Gastrocnemius medialis (tissue), 4 donors: ENCODE results near the gene UMAD1. TPM values are rescaled to one million over a fixed set of nuclear protein-coding genes. Genes with fewer than 3 reads are reported as not detected.

Experiments used
- ATAC-seq, 2 donors: fragments of 150-250 bp; one replicate each; pipeline ENCODE4 v1.9.1; 2016
- DNase-seq, 2 donors: peaks; one replicate each; pipeline ENCODE4 v3.0.0-alpha.2; 2019
- H3K27ac ChIP-seq, 4 donors: fragments of 200-600 bp; sonication (generic); 1 replicate in 1 of 4; 2 replicates in 3 of 4; pipeline ENCODE4 v1.5.1; 2016 to 2018; ENCODE audit warnings: mild to moderate bottlenecking in 2 of 4, moderate library complexity in 1 of 4
- H3K27me3 ChIP-seq, 3 donors: fragments of 200-600 bp; sonication (generic) in 2 of 3; 1 replicate in 1 of 3; 2 replicates in 2 of 3; pipeline versions ENCODE4 v1.5.1 to v1.6.0; 2016 to 2019; ENCODE audit warnings: mild to moderate bottlenecking in 1 of 3, moderate library complexity in 1 of 3
- H3K36me3 ChIP-seq, 2 donors: fragments of 200-600 bp; sonication (generic) in 1 of 2; one replicate each; pipeline ENCODE4 v1.5.1; 2017 to 2018
- H3K4me1 ChIP-seq, 2 donors: fragments of 200-600 bp; sonication (generic) in 1 of 2; one replicate each; pipeline ENCODE4 v1.5.1; 2016 to 2017; ENCODE audit warnings: mild to moderate bottlenecking in 2 of 2
- H3K4me3 ChIP-seq, 4 donors: fragments of 200-600 bp; sonication (generic) in 3 of 4; 1 replicate in 1 of 4; 2 replicates in 3 of 4; pipeline ENCODE4 v1.5.1; 2016 to 2019; ENCODE audit warnings: mild to moderate bottlenecking in 2 of 4
- H3K9me3 ChIP-seq, 3 donors: fragments of 200-600 bp; sonication (generic) in 2 of 3; 1 replicate in 1 of 3; 2 replicates in 2 of 3; pipeline ENCODE4 v1.5.1; 2016 to 2019
- POLR2A ChIP-seq, 2 donors: fragments of 450-650 bp; IDR thresholded peaks; one replicate each; pipeline ENCODE4 v1.6.1; 2017; ENCODE audit warnings: antibody characterized with exemption in 2 of 2, mild to moderate bottlenecking in 2 of 2, moderate library complexity in 2 of 2
- in situ Hi-C, 4 donors: fragments of 200-750 bp; cut with MboI; loops; one replicate each; pipeline versions ENCODE4 v1.15.0 to v1.8.0; 2017; ENCODE audit warnings: low sequenced_read_pairs in 4 of 4
- intact Hi-C: fragments of 100-400 bp; cut with DNase I; formaldehyde crosslinking; loops from one replicate; pipeline ENCODE4 v1.15.1; 2023; ENCODE audit warnings: low total_unique reads
- total RNA-seq, 4 donors: library from RNA; depleted of rRNA; stranded (reverse); fragments of >200 nt; gene quantifications; one replicate each; pipeline versions ENCODE4 v1.1.0 to v1.2.3, GENCODE V29; 2016
- TF ChIP-seq, protein P1 (sequence below), 5 experiments: fragments of 450-650 bp in 3 of 5; fragments of 200-600 bp in 2 of 5; sonication (generic) in 2 of 5; IDR thresholded peaks in 4 of 5; conservative IDR thresholded peaks in 1 of 5; 1 replicate in 4 of 5; 2 replicates in 1 of 5; pipeline ENCODE4 v1.5.1; 2016 to 2019; ENCODE audit warnings: antibody characterized with exemption in 5 of 5, mild to moderate bottlenecking in 3 of 5, moderate library complexity in 3 of 5

UMAD1 gene
- total RNA-seq, 4 donors from 2014 or later, result 10.2 to 16.0 (median 11.1) TPM

DNA sequence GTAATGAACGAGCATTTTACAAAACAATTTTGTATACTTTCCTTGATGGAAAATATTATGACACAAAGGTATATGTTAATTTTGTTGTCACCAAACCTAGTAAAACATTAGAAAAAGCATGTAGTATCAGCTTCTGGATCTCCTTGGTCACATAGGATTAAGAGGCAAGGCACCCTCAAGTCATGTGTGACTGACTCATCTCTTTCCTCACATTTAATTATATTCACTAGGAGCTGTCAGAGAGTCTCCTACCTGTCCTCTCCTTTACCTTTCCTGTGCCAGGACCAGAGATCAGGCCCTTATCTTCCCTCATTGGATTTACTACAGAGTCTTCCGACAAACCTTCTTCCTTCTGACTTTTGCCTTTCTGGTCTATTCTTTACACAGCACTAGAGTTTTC lies 189.1 kb downstream of the UMAD1 start:
- no peak for DNase-seq
- H3K27me3 ChIP-seq, result no peaks in the 10 kb centered on the region
- TF ChIP-seq, protein P1, sequence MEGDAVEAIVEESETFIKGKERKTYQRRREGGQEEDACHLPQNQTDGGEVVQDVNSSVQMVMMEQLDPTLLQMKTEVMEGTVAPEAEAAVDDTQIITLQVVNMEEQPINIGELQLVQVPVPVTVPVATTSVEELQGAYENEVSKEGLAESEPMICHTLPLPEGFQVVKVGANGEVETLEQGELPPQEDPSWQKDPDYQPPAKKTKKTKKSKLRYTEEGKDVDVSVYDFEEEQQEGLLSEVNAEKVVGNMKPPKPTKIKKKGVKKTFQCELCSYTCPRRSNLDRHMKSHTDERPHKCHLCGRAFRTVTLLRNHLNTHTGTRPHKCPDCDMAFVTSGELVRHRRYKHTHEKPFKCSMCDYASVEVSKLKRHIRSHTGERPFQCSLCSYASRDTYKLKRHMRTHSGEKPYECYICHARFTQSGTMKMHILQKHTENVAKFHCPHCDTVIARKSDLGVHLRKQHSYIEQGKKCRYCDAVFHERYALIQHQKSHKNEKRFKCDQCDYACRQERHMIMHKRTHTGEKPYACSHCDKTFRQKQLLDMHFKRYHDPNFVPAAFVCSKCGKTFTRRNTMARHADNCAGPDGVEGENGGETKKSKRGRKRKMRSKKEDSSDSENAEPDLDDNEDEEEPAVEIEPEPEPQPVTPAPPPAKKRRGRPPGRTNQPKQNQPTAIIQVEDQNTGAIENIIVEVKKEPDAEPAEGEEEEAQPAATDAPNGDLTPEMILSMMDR (IDR thresholded peaks at IDR 0.05 in 4 of 5, conservative IDR thresholded peaks at IDR 0.05 in 1 of 5), result no peak
- TF ChIP-seq POLR2A (IDR thresholded peaks at IDR 0.05), result no peak
- H3K36me3 ChIP-seq, result no peaks in the 10 kb centered on the region
- intact Hi-C loops (no loop called here), in situ Hi-C loops (no loop called here)
- no peak overlapping the region for H3K4me3 ChIP-seq
- H3K4me1 ChIP-seq, result peaks cover 5 to 8% of the 10 kb centered on the region in 2 donors
- H3K27ac ChIP-seq, result no peak overlapping the region
- peak; percentile 51 to 80 for ATAC-seq
- H3K9me3 ChIP-seq, result no peaks in the 10 kb centered on the region

DNA sequence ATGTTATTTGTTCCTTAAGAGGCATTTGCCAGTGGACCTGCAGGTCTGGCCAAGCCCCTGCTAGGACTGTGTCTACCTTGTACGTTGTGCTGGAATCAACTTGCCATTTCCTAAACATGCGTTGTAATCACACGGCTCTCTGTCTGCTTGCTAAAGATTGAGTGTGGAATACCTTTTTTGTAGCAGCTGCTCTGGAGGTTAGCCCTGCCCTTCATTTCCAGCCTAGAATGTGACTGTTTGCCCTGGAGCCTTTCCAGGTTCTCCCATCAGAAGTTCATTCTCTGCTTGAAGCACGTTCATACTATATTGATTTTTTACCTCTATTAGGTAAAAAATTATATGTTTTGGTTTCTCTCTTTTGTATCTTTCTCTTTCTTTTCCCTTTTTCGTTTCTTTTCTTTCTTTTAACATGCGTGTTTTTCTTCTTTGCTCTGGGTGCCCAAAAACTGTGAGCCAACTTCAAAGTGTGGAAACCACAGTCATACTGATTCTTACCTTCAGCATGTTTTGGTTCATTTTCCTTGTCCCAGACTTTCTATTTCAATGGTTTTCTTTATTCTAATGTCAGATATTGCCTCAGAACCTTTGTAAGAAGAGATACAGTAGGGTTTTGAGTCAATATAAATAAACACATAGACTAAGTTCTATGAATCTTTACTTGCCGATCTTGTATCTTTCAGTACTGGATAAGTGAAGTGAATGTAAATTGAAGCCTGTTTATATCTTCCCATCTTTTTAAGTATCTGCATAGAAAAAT lies 189.7 kb downstream of the UMAD1 start:
- Histone ChIP-seq H3K4me1 (peaks cover 5 to 8% of the 10 kb centered on the region in 2 donors), H3K4me3 (no peak overlapping the region), H3K9me3 (no peaks in the 10 kb centered on the region), H3K27ac (no peak overlapping the region), H3K27me3 (no peaks in the 10 kb centered on the region), H3K36me3 (no peaks in the 10 kb centered on the region)
- DNase-seq (no peak), ATAC-seq (peak in 1 of 2 donors; percentile 27)
- in situ Hi-C loops (no loop called here), intact Hi-C loops (no loop called here)
- TF ChIP-seq, protein P1 (IDR thresholded peaks at IDR 0.05 in 4 of 5, conservative IDR thresholded peaks at IDR 0.05 in 1 of 5), result no peak
- no peak for TF ChIP-seq POLR2A (IDR thresholded peaks at IDR 0.05)

DNA sequence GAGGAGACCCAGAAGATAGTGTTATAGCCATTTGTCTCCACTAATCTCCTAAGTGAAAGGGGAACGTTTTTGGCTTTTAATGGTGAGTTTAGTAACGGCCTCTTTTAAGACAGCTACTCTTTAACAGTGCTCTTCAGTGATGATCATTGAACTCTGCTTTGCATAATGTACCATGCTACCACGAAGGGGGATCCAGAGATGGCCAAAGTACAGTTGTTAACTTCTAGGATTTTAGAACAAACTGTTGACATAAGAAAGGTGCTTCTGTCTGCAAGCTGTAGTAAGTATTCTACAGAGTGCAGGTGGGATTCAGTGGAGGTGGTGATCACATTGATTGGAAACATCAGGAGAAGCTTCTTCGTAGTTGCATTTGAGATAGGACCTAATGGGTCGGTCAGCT lies 192.0 kb downstream of the UMAD1 start:
- Histone ChIP-seq H3K9me3 (no peaks in the 10 kb centered on the region), H3K27ac (no peak overlapping the region), H3K27me3 (no peaks in the 10 kb centered on the region), H3K4me1 (peaks cover 5 to 8% of the 10 kb centered on the region in 2 donors), H3K4me3 (no peak overlapping the region), H3K36me3 (no peaks in the 10 kb centered on the region)
- no peak for DNase-seq
- in situ Hi-C loops, result no loop called here
- ATAC-seq, result no peak
- intact Hi-C loops, result no loop called here
- TF ChIP-seq, protein P1 (IDR thresholded peaks at IDR 0.05 in 4 of 5, conservative IDR thresholded peaks at IDR 0.05 in 1 of 5), result no peak
- TF ChIP-seq POLR2A (IDR thresholded peaks at IDR 0.05), result no peak

DNA sequence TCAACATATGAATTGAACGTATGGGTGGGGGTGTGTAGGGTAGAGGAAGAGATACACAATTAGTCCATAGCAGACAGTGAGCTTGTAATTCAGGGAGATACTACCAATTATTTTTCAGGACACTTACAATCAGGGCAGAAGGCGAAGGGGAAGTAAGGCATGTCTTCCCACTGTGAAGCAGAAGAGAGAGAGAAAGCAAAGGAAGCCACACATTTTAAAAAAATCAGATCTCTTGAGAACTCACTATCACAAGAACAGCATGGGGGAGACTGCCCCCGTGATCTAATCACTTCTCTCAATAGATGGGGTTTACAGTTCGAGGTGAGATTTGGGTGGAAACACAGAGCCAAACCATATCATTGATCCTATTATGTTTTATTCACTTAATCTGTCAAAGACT lies 194.2 kb downstream of the UMAD1 start:
- no peaks in the 10 kb centered on the region for H3K9me3 ChIP-seq
- no peaks in the 10 kb centered on the region for H3K36me3 ChIP-seq
- ATAC-seq, result no peak
- in situ Hi-C loops (no loop called here), intact Hi-C loops (no loop called here)
- no peak for TF ChIP-seq POLR2A (IDR thresholded peaks at IDR 0.05)
- TF ChIP-seq, protein P1 (IDR thresholded peaks at IDR 0.05 in 4 of 5, conservative IDR thresholded peaks at IDR 0.05 in 1 of 5), result no peak
- no peak overlapping the region for H3K27ac ChIP-seq
- no peak for DNase-seq
- H3K27me3 ChIP-seq, result no peaks in the 10 kb centered on the region
- H3K4me1 ChIP-seq, result peaks cover 3 to 5% of the 10 kb centered on the region in 2 donors
- H3K4me3 ChIP-seq, result no peak overlapping the region
